HG03342 (cell line): Measurements from ENCODE around the gene DNAH17.

Experiments
- ATAC-seq: cut with Tn5 transposase; IDR thresholded peaks from one replicate; pipeline ENCODE4 v1.9.1; 2021; ENCODE audit warnings: mild to moderate bottlenecking, moderate library complexity; ENCODE audit not compliant: unreplicated experiment

Gene DNAH17

DNA sequence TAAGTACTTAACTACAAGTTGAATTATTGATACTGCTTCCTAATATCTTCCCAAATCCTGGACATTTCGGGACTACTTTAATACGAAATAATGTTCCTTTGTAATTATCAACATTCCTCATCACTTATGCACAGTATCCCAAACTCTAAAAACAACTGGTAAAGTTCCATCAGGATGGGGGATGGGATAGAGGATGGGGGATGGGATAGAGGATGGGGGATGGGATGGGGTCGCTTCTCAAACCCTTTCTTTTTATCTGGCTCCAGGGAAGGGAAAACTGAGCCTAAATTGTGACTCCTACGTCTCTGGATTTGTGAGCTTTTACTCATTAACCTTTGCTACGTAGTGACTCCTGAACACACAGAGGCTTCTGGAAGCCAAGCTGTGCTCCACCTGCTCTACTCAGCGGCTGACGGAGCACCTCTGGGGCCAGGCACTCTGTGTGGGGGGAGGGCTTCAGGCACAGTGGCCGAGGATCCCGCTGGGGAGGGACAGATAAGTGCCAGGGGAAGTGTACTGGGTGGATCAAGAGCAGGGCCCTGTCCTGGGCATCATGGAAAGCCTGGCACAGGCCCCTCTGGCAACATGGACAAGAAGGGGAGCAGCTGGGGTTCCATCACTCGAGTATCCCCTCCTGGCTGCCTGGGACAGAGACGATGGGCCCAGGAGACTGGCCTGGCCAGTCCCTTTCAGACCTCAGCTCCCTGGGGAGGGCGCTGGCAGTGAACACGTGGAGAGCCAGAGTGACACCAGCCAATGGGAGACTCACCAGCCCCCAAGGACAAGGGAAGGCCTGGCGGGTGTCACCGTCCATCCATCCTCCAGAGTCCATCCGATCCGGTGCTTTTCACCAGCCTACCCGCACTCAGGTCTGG lies 142.5 kb downstream of the DNAH17 start:
- ATAC-seq: no peak

DNA sequence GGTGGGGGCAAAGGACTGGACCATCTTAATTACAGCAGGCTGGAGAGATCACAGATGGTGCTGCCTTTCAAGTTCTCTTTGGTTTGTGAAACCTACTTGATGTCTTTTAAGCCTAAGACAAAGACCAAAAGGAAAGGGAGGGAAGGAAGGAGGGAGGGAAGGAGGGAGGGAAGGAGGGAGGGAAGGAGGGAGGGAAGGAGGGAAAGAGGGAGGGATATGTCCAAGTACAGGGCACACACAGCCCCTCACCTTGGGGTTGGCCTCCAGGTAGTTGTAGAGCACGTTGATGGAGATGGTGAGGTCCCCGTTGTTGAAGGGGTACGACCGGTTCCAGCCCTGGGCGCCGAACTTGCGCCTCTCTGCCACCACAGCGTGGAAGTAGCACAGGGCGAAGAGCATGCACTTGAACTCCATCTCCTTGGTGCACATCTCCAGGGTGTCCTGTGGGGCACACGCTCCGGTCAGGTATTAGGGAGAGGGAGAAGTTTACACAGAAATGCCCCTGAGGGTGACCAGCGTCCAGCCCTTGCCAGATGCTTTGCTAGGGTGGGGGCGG lies 143.3 kb downstream of the DNAH17 start:
- no peak for ATAC-seq

DNA sequence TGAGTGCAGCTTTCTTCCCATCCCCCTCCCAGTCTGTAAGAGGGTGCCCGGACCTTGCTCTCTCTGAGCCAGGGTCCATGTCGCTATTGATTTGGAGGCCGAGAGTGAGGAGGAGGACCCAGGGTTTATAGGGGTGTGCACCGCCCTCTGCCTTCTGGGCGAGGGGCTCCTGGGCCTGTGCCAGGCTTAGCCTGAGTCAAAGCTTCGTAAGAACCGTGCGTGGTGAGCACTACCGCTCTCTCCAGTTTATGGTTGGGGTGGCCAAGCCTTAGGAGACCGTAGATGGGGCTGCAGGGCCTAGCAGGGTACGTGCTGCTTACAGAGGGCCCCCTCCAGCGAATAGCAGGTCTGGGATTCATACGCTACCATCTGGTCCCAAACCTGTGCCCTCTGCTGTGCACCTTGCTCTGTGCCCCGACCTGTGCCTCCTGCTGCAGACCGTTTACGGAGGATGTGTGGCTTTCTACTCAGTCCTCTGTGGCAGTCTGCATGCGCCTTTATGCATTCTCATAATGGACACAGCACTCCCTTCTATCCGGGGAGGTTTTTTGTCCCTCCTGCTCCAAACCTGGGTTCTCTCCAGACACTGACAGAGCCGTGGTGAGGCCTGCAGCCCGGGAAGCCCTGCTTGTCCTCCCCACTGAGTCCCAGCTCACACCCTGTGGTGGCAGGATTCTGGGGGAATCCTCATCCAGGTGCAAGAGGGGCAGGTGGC lies 144.0 kb downstream of the DNAH17 start:
- ATAC-seq: no peak

DNA sequence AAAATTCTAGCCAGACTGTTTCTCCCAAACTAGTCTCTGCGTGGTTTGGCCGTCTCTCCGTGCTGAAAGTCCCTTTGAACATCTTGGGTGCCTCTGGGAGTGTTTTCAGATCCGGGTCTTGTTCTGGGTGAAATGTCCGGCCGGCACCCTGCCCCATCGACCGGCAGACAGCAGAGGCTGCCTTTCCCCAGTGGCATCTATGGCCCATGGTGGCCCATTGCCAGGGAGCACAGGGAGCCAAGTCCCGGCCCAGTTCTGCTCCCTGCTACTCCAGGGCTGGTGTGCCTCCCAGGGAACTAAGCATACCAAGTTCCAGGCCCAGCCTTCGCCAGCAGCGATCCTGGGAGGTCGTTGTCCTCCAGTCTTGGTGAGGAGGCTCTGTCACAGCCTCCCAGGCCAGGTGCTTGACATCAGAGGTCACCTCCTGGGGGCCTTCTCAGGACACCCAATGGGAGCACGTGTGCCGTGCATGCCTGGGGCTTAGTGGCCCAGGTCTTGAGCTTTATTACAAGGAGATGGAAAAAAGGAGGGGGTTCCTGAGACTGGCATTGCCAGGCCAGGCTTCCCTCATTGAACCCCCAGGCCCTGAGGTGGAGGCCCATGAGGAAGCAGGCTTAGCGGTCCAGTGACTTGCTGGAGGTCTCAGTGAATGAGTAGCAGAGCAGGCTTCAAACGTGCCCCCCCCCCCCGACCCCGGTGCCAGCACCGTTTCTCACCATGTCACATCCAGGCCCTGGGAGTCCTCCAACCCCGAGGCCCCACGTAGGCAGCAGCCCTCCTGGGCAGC lies 144.8 kb downstream of the DNAH17 start:
- ATAC-seq: no peak

DNA sequence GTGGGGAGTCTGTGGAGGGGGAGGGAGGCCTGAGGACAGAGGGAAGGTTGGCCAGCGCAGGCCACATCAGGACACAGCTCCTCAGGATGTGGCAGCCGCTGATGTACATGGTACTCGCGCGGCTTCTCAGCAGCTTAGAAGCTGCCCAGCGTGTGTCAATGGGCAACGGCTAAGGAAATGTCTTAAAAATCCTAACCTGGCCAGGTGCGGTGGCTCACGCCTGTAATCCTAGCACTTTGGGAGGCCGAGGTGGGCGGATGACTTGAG lies 145.6 kb downstream of the DNAH17 start:
- ATAC-seq: no peak

DNA sequence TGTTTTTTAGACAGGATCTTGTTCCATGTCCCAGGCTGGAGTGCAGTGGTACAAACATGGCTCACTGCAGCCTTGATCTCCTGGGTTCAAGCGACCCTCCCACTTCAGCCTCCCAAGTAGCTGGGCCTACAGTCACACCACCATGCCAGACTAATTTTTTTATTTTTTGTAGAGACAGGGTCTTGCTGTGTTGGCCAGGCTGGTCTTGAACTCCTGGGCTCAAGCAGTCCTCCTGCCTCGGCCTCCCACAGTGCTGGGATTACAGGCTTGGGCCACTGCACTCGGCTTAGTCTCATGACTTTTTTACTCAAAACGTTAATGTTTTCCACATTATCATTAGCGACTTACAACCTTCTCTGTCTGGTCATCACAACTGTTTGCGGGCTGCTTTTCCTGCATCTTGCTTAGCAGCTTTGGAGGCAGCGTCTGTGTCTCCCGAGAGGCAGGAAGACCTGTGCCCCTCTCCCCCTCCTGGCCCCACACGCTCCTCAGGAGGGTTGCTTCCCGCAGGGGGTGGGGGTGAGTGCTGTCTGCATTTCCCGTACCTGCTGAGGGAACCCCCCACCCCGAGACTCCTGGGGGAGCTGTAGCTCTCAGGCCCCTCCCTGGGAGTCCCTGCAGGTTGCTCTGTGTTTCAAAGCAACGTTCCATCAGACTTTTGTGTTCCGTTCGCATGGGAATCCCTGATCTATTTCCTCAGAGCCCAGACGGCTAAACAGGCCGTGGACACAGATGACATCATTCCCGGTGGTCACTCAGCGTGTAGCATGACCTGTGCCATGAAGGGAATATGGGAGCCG lies 146.1 kb downstream of the DNAH17 start:
- no peak for ATAC-seq

DNA sequence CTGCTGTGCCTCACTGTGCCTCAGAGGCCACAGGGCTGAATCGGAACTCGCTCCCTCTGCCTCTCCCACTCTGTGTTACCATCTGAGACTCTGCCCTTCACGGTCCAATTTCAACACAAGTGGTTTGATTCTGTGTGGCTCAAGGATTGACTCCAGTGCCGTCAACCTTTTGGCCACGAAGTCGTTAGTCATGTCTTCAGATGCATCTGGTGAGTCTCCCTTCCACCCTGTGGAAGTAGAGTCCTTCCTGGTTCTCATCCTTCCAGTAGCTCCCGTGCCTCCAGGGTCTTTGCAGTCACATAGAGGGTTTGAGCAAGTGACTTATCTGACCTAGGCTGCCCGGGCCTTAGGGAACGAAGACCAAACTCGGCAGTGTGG lies 147.6 kb downstream of the DNAH17 start:
- ATAC-seq: no peak

DNA sequence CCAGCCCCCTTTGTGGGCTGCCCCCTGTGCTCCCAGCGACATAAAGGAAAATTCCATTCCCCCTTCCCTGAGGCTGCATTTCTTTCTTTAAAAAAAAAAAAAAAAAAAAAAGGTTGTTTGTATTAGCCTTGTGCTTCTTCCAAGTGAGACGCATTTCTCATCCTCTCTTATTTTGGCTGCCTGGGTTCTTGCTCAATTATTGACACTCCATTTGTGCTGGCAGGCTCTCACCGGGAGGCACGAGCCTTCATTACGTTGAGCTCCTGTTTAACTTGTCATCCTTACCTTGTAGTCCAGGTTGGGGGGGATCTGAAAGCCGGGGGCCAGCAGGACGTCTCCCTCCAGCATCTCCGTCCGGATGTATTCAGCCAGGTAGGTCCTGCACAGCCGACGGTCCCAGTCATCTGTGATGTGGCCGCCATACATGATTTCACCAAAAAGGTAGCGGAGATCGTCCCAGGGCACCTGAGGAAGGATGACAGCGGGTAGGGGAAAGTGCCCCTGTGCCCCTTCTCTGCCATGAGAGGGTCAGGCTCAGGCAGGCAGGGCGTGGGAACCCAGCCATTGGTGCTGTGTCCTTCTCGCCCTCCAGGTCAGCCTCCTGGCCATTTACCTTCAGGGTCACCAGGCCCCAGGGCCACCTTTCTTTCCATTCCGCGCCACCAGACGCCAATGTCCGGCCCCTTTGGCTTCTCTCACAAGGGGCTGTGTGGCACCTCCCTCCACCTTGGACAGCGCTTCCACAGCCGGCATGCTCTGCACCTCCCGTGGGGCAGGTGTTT lies 148.2 kb downstream of the DNAH17 start:
- ATAC-seq: no peak

DNA sequence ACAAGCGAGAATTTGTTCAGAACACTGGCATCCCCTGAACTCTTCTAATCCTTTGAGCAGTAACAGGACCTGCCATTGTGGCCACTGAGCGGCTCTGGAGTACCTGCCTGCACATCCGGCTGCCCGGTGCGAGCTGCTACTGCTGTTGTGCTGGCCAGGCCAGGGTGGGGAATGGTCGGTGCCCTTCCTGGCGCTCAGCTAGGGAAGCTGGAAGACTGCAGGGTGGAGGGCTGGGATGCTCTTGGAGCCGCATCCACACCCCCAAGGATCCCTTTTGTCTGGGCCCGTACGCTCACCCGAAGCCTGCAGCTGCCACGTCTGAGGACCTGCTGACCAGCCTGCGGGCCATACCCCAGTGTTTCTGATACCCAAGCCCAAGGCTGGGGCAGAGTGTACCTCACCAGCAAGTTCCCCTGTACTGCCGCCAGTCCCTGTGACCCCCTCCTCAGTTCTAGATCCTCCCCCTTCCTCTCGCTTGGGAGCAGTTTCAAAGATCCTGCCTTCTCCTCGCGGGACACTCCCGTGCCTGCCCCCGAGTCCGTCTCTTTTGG lies 149.1 kb downstream of the DNAH17 start:
- ATAC-seq: no peak

DNA sequence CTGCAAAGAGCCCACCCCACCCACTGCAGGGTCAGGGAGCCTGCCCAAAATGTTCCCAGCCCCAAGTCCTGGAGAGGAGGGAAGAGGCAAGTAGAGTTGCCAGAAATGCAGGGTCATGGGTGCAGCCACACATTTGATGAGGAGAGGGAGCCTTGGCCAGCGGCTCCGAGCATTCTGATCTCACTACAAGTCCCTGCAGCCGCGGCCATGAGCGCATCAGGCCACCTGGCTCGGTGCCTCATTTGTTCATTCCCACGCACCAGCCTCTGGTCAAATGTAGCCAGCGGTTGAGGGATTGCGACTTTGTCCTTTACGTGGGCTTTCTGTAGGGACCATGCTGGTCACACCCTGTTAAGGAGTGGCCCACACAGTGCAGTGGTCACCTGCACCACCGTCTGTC lies 150.1 kb downstream of the DNAH17 start:
- no peak for ATAC-seq

DNA sequence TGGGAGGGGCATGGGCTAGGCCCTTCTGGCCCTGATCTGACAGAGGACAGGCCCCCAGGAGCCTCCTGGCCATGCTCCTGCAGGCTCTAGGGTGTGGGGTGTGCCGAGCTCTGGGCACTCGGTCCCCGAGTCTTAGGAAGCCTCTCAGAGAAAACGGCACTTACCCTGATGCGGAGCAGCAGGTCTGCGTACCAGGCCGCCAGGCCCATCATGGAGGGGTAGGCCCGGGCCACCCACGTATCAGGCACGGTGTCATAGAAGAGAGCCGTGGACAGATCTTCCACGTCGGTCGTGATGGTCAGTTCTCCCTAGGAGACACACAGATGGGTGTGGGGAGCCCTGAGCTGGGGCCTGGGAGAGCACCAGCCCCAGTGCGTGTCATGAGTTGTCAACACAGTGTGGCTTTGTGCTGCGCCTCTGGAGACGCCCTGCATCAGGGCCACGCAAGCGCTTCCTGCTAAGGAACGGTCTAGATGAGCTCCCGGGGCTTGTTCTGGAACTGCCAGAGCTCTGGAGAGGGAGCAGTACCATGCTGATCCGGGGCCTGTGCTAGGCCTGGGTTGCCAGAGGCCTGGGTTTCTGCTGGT lies 150.8 kb downstream of the DNAH17 start:
- ATAC-seq: no peak

DNA sequence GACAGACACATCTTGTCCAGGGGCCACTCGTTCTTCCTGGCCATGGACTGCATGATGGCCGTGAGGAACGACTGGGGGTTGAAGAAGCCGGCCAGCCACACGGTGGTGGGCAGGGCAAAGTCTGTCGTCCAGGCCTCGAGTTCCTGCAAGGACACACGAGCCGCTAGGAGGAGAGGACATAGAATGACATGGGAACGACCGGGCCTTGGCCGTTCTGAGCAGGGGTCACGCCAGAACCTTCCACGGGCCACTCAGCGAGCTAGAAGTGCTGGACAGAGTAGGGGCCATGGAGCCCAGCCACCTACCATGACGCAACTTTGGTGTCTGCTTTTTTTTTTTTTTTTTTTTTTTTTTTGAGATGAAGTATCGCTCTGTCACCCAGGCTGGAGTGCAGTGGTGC lies 151.8 kb downstream of the DNAH17 start:
- ATAC-seq: no peak

DNA sequence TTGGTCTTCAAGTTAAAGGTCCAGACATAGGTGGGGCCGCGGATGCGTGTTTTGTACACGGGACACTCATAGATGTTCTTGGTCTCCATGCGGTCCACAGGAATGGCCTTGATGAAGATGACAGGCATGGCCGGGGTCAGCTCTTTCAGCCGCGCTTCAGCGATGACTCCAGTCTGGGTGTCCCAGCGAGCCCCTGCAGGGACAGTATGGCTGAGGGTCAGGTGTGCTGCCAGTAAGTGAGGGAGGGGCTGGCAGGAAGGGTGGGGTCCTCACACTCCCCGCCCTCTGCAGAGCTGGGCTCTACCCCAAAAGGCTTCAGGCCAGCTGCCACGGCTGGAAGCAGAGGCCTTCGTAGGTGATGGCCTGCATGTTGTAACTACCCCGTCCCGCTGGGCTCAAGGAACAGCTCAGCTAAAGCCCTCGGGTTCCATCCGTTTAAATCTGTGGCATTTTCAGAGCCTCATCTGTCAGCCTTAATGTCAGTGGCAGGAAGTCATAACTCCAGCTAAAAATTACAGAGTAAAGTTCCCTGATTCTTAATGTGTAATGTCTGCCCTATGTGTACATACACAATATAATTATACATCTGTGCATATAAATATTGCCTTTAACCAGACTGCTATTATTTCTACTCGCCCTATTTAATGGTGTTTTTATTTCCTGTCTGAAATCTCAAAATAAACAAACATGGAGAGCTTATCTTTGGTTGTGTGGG lies 153.1 kb downstream of the DNAH17 start:
- ATAC-seq: no peak

DNA sequence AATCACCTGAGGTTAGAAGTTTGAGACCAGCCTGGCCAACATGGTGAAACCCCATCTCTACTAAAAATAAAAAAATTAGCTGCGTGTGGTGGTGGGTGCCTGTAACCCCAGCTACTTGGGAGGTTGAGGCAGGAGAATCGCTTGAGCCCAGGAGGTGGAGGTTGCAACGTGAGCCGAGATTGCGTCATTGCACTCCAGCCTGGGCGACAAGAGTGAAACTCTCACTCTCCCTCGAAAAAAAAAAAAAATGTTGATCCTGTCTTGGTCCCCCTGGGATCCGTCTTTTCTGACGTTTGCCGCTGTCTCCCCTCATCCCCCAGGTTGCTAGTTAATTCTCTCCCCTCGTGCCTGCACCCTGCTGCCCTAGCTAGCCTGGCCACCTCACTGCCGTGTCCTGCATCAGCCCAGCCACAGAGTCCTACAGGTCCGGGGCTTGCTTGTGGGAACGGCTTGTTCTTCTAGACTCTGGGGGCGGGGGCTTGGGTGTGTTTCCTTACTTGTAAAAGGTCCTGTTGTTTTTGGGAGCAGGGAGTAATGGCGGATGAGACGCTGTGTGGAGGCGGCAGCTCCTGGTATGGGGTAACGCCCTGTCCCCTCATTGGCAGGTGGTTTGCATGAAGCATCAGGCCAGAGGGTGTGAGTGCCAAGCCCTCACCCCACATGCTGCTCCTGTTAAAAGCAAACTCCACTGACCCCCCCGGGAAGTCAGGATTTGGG lies 154.2 kb downstream of the DNAH17 start:
- ATAC-seq: no peak

DNA sequence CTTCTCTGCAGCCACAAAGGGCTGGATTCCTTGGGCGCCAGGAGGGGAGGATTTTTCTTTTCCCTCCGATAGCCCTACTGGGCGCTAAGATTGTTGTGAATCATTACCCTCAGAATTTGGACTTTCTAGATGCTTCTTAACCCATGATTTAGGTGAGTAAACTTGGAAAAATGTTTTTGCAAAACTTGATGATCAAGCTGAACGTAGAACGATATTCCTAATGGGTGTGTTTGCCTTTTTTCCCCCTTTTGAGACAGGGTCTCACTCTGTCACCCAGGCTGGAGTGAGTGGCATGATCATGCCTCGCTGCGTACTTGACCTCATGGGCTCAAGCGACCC lies 155.0 kb downstream of the DNAH17 start:
- ATAC-seq: no peak

DNA sequence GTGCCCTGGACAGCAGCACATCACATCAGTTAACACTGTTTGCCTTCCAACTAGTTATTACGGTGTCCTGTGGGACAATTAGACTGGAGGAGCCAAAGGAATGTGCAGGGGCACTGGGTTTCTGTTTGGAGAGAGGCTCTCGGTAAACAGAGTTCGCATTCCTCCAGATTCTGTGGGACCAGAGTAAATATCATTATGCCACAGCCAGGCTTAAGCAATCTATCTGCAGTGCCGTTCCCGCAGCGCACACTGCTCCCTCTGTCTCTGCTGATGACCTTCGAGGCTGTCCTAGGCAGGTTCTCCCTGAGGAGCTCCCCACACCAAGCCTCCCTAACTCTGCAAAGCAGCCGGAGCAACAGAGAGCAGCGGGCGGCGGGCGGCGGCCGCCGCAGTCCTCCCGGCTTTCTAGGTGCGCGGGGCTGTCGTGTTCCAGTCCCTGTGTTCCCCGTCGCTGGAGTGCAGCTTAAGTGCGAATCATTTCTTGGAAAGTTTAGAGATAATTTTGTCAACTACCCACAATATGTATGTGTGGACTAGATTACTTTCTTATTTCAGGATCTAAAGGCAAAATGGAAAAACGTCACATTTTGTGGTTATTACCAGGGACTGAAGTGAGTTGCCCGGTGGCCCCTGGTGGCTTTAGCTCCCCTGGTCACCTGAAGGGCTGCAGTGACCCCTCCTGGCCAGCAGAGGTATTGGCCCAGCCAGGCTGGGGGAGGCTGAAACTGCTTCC lies 155.5 kb downstream of the DNAH17 start:
- ATAC-seq: no peak

DNA sequence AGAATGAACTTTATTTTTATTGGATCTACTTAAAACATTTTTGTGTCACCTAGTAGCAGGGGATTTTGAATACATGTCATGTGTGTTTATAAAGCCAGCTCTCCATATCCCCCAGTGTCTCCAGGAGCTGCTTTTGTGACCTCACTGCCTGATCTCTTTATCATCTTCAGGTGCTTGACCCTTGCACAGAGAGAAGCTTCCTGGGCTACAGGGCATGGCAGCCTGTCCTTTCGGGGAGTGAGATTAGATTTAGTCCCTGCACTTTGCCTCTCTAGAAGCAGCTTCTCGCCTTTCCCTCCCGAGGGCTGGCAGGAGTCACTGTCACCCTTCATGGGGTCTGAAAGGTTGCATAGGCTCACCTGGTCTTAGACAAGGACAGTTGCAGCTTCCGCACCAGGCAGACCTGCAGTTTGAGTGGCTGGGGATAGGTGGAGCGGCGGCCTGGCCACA lies 156.1 kb downstream of the DNAH17 start:
- ATAC-seq: no peak
